Left renal cortex interstitium (tissue), 4 donors: ENCODE results near the gene AMIGO1. TPM values are rescaled to one million over a fixed set of nuclear protein-coding genes. Genes with fewer than 3 reads are reported as not detected.
A peak's percentile ranks its signal among the peaks of the same experiment; 100 is the strongest.
"Not testable (repeated sequence)": the region's sequence is repeated elsewhere in the genome, so short reads cannot be mapped to it uniquely, and the experiment has no call there.

Experiments used
- DNase-seq, 4 donors: peaks; one replicate each; pipeline ENCODE4 v3.0.0-alpha.2; 2013; ENCODE audit warnings: low read depth in 4 of 4, low spot score in 2 of 4, missing footprints in 1 of 4
- polyA plus RNA-seq, 4 donors: library from polyadenylated mRNA; unstranded; fragments of 120-200 nt; gene quantifications; one replicate each; pipeline ENCODE4 v1.2.1, GENCODE V29; 2013; ENCODE audit not compliant: insufficient read length in 4 of 4

Gene AMIGO1
- polyA plus RNA-seq, 4 donors, result 7.2 to 10.0 (median 8.1) TPM

DNA sequence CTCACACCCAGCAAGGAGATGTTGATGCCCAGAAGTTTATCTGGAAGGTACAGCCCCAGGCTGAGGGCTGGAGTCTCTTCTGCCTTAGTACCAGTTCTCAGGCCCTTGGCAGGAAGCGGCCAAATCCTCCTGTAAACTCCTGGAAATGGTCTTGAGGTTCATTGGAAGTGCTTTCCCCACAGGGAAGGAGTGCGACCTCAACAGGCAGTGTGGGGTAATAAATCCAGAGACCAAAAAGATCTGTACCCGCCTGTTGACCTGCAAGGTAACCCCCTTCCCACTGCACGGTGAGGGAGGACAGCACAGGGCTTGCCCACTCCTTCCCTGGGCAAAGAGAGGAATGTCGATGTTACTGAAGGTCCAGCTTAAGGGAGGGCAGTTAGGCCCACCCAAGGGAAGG, 21.3 kb downstream of the AMIGO1 start:
- DNase-seq, result no peak

DNA sequence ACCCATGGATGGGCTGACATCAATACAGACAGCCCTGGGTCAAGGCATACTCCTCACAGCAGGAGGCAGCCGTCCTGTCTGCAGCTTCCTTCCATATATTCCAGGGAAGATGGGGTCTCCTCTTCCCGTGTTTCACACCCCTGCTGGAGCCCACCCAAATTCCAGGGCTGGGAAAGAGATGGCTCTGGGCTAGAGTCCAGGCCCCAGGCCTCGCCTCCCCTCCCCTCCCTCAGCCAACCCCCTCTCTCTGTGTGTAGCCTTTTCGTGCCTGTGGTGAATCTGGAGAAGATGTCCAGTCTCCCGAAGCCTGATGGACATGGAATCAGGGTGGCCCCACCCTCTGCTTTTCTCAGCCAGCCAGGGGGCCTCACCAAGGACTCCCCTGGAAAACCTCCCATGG, 22.3 kb downstream of the AMIGO1 start:
- no peak for DNase-seq

DNA sequence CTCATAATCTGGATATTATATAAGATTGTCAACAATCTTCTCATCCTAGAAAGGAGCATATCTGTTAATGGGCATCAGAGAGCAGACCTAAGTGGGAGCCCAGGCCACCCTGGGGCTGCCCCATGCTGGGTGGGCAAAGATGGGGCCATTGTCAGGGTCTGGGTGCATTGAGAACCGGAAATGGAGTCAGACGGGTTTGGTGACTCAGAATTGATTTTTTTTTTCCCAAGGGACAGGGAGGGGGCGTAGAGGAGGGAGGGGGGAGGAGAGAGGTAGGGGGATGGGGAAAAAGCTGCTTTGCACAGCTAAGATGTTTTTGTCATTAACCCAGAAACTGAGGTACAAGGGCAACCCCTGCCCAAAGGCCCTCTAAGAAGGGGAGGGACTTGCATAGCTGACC, 24.5 kb downstream of the AMIGO1 start:
- DNase-seq, result no peak

DNA sequence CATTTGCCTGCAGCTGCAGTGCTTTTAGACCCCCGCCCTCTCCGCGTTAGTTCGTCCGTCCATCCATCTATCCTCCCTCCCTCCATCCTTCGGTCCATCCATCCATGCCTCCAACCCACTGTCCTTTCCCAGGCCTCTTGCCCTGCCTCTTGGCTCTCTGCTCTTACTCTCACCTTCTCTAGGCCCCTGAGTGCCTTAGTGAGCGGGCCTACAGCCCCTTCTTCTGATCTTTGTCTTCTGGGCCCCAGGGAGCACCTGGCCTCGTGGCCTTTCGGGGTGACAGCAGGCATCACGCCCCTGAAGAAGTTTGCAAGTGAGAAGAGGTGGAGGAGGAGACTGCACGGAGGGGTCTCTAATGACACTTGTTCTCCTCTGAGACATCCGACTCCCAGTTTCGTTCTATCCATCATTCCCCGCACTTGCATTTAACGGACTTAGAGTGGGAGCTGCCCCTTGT, 25.0 kb downstream of the AMIGO1 start:
- DNase-seq, result no peak

- peak; percentile 76 to 83 (median 80) for DNase-seq
These were observed 25.6 kb downstream of the AMIGO1 start, which contains the start of gene ATXN7L2 for GRCh38 chr1:109483672-109484518. Gene ATXN7L2, plus strand, starts transcription at chr1:109483905. Its CDS starts 49 bp downstream, at chr1:109483954.

- no peak for DNase-seq
These were observed 26.5 kb downstream of the AMIGO1 start for GRCh38 chr1:109482791-109483671.

GRCh38 chr1:109482242-109482641, 27.3 kb downstream of the AMIGO1 start:
- DNase-seq, result no peak

GRCh38 chr1:109481646-109482045, 27.9 kb downstream of the AMIGO1 start:
- no peak for DNase-seq

GRCh38 chr1:109479901-109480300, 29.6 kb downstream of the AMIGO1 start:
- DNase-seq, result no peak

DNA sequence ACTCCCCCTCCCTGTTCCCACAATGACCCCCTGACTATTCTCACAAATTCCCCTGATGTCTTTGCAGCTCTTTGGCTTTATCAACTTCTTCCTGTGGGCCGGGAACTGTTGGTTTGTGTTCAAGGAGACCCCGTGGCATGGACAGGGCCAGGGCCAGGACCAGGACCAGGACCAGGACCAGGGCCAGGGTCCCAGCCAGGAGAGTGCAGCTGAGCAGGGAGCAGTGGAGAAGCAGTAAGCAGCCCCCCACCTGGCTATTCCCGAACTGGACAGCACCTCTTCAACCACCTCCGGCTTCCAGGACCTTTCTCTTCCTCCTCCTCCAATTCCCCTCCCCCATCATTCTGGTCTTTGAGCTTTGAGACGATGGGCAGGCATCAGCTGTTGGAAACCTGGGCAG, 30.2 kb downstream of the AMIGO1 start:
- DNase-seq, result no peak

DNA sequence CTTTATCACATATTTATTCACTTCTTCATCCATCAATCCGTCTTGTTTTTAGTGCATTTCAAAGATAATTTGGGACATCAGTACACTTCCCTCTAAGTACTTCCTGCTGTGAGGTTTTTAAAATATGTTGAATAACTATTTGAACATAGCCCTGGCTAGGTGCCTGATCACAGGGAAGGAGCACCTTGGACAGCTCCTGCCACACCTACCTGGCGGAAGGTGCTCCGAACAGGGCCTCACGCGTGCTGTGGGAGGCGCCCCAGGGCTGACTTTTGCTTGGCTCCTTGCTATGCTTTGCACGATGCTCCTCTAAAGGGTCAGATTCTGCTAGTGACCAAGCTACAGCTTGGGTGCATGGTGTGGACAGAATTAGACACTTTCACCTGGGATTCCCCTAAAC, 30.7 kb downstream of the AMIGO1 start:
- DNase-seq, result no peak

DNA sequence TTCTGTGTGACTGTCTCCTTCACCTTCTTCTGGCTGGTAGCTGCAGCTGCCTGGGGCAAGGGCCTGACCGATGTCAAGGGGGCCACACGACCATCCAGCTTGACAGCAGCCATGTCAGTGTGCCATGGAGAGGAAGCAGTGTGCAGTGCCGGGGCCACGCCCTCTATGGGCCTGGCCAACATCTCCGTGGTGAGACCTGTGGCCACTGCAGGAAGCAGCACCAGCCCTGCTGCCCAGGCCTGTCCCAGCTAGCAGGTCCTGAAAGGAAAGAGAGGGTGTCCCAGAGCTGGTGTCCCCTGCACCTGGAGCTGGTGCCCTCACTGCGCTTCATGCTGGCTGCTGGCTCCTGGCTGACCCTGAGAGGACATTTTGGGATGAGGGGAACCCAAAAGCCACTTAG, 31.7 kb downstream of the AMIGO1 start:
- no peak for DNase-seq

GRCh38 chr1:109476825-109477224, 32.7 kb downstream of the AMIGO1 start:
- no peak for DNase-seq

GRCh38 chr1:109475261-109475660, 34.3 kb downstream of the AMIGO1 start:
- no peak for DNase-seq

GRCh38 chr1:109474697-109475096, 34.8 kb downstream of the AMIGO1 start:
- no peak for DNase-seq

DNA sequence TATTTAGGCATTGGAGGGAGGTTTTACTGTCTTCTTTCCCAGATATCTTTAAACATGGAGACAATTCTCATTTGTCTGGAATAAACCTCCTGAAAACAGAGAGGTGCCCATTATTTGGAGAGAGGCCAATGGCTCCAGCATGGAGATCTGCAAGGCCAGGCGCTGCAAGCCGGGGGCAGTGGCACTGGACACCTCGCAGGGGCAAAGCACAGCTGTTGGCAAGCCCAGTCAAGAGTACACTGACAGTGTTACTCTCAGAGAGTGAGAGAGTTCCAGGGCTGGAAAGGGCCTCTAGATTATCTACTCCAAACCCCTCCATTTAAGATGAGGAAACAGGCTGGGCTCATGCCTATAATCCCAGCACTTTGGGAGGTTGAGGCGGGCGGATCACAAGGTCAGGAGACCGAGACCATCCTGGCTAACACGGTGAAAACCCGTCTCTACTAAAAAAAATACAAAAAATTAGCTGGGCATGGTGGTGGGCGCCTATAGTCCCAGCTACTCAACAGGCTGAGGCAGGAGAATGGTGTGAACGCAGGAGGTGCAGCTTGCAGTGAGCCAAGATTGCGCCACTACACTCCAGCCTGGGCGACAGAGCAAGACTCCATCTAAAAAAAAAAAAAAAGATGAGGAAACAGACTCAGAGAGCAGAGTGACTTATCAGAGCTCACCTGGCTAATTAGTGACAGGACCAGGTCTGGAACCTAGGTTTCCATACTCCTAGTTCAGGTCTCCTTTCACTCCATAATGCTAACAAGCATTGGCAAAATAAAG, 36.1 kb downstream of the AMIGO1 start:
- not testable (repeated sequence) for DNase-seq

GRCh38 chr1:109472779-109473178, 36.7 kb downstream of the AMIGO1 start:
- no peak for DNase-seq

DNA sequence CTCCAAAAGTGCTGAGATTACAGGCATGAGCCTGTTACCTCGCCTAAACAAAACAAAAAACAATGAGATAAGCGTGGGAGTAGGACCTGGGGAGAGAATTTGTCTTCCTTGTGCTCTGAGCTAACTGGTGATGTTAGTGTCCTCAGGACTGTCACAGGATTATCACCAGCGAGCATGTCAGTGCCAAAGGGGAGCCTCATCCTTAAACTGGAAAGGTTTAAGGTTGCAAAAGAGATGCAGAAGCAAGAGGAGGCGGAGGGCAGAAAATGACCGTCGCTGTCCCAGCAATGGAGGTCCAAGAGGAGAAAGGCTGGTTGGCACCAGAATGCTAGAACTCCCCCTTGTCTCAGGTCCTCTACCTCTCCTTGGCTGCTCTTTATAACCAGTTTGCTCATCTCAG, 39.3 kb downstream of the AMIGO1 start:
- DNase-seq, result no peak

- DNase-seq, result no peak
These were observed 40.6 kb downstream of the AMIGO1 start for GRCh38 chr1:109468903-109469302.

DNA sequence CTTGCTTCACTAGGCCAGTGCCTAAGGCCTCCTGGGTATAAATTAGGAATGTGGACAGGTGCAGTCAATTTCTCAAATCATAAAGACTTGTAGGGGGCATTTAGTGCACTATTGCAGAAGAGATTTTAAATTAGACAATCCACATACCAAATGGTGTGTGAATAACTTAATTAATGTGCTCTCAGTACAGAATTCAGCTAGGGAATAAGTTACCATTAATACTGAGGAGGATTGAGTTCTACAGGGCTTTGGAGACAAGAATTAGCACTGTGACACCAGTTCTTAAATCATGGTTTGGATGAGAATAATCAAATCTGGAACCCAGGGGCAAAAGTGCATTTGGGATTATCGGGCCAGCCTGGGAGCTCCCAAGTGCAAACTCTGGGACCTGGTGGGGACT, 41.5 kb downstream of the AMIGO1 start:
- no peak for DNase-seq

DNA sequence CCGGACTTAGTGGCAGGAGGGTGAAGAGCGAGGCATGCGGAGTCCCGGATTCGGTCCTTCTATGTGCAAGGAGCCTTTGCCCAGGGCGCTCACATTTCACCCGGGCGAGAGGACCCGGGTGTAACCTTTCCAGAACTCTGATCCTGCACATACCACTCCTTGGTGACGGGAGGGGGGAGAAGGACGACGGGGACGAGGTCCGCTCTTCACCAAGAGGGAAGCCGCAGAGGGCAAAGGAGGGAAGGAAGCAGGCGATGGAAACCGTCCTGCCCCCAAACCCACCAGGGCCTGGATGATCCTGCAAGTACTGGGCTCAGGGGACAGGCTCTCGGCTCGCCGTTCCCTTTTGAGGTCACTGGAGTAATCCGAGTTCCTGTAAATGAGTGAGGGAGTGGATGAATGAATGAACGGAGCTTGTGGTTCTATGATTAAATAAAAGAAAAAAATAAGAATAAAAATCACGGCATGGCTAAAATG, 42.2 kb downstream of the AMIGO1 start:
- DNase-seq, result no peak
